ENCODE results near the gene LRIT1. TPM values are rescaled to one million over a fixed set of nuclear protein-coding genes. Genes with fewer than 3 reads are reported as not detected.

Gene LRIT1
- total and polyA plus RNA-seq, 2 donors (not counting 3 experiments of a cell fraction or from before 2014, with no cell fraction given): not detected

- Histone ChIP-seq H3K4me3 (replicated peaks in 1 of 3; ENCODE audit: insufficient read depth in 1 of 3, low read depth in 1 of 3, low read length in 3 of 3) (no peak overlapping the region), H3K9ac (replicated peaks; ENCODE audit: extremely low read depth, insufficient read depth, low read length) (no peak overlapping the region), H3K9me1 (replicated peaks; ENCODE audit: control insufficient read depth, extremely low read depth, insufficient read depth, low read length) (no peaks in the 10 kb centered on the region), H3K27me3 (ENCODE audit: control insufficient read depth in 2 of 2, insufficient read depth in 2 of 2, low read length in 2 of 2) (no peaks in the 10 kb centered on the region), H3K79me2 (ENCODE audit: control insufficient read depth, insufficient read depth, low read length) (no peaks in the 10 kb centered on the region), H3K27ac (ENCODE audit: insufficient read depth, low read depth, low read length) (no peak overlapping the region), H3K4me1 (ENCODE audit: control insufficient read depth, extremely low read depth, insufficient read depth, low read length) (no peaks in the 10 kb centered on the region), H3K9me3 (replicated peaks; ENCODE audit: control insufficient read depth, insufficient read depth, low read length) (no peaks in the 10 kb centered on the region), H4K20me1 (replicated peaks; ENCODE audit: control insufficient read depth, extremely low read depth, insufficient read depth, low read length) (no peaks in the 10 kb centered on the region), H2AFZ (ENCODE audit: low read depth, low read length) (no peak overlapping the region), H3K4me2 (ENCODE audit: insufficient read depth, low read length) (no peak overlapping the region), H3K36me3 (ENCODE audit: control insufficient read depth in 2 of 2, extremely low read depth in 1 of 2, insufficient read depth in 2 of 2, low read length in 2 of 2) (no peaks in the 10 kb centered on the region)
- BruUV-seq (replicated peaks): no TSS peak
- dilution Hi-C loops (cut with MboI; ENCODE audit: extremely low pct_ligation_motif_present, low sequenced_read_pairs): no loop called here
- intact Hi-C loops (cut with micrococcal nuclease): loop anchor here (2.0 kb wide), 2 partner anchors 57 to 77 kb away; no protein-coding TSS in a partner anchor
- TF ChIP-seq MAX (IDR thresholded peaks at IDR 0.05; ENCODE audit: insufficient read depth, insufficient read length) (no peak), FOS (IDR thresholded peaks at IDR 0.05; ENCODE audit: borderline replicate concordance, insufficient read depth, low read length) (no peak)
- TF ChIP-seq, protein P1, sequence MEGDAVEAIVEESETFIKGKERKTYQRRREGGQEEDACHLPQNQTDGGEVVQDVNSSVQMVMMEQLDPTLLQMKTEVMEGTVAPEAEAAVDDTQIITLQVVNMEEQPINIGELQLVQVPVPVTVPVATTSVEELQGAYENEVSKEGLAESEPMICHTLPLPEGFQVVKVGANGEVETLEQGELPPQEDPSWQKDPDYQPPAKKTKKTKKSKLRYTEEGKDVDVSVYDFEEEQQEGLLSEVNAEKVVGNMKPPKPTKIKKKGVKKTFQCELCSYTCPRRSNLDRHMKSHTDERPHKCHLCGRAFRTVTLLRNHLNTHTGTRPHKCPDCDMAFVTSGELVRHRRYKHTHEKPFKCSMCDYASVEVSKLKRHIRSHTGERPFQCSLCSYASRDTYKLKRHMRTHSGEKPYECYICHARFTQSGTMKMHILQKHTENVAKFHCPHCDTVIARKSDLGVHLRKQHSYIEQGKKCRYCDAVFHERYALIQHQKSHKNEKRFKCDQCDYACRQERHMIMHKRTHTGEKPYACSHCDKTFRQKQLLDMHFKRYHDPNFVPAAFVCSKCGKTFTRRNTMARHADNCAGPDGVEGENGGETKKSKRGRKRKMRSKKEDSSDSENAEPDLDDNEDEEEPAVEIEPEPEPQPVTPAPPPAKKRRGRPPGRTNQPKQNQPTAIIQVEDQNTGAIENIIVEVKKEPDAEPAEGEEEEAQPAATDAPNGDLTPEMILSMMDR (IDR thresholded peaks at IDR 0.05; ENCODE audit: extremely low read depth in 1 of 2, insufficient read depth in 1 of 2, low read depth in 1 of 2, low read length in 2 of 2): peak; percentile 28 to 44
- CTCF ChIA-PET: no interaction called here
- FAIRE-seq (no peak), DNase-seq (ENCODE audit: low read depth, low spot score) (no peak)
- POLR2A ChIA-PET: no interaction called here
These were observed 37.2 kb downstream of the LRIT1 start for GRCh38 chr10:84204122-84204521.

GRCh38 chr10:84202349-84202748 lies 39.0 kb downstream of the LRIT1 start:
- dilution Hi-C loops (cut with MboI; ENCODE audit: extremely low pct_ligation_motif_present, low sequenced_read_pairs): no loop called here
- no peak for FAIRE-seq

More at GRCh38 chr10:84202349-84202748, 39.0 kb downstream of the LRIT1 start:
- intact Hi-C loops (cut with micrococcal nuclease): no loop called here
- Histone ChIP-seq H3K79me2 (ENCODE audit: control insufficient read depth, insufficient read depth, low read length) (no peaks in the 10 kb centered on the region), H3K9me3 (replicated peaks; ENCODE audit: control insufficient read depth, insufficient read depth, low read length) (no peaks in the 10 kb centered on the region), H3K4me1 (ENCODE audit: control insufficient read depth, extremely low read depth, insufficient read depth, low read length) (no peaks in the 10 kb centered on the region), H4K20me1 (replicated peaks; ENCODE audit: control insufficient read depth, extremely low read depth, insufficient read depth, low read length) (no peaks in the 10 kb centered on the region), H3K4me3 (replicated peaks in 1 of 3; ENCODE audit: insufficient read depth in 1 of 3, low read depth in 1 of 3, low read length in 3 of 3) (no peak overlapping the region), H3K4me2 (ENCODE audit: insufficient read depth, low read length) (no peak overlapping the region), H2AFZ (ENCODE audit: low read depth, low read length) (no peak overlapping the region), H3K36me3 (ENCODE audit: control insufficient read depth in 2 of 2, extremely low read depth in 1 of 2, insufficient read depth in 2 of 2, low read length in 2 of 2) (no peaks in the 10 kb centered on the region), H3K9me1 (replicated peaks; ENCODE audit: control insufficient read depth, extremely low read depth, insufficient read depth, low read length) (no peaks in the 10 kb centered on the region), H3K27ac (ENCODE audit: insufficient read depth, low read depth, low read length) (no peak overlapping the region), H3K9ac (replicated peaks; ENCODE audit: extremely low read depth, insufficient read depth, low read length) (no peak overlapping the region), H3K27me3 (ENCODE audit: control insufficient read depth in 2 of 2, insufficient read depth in 2 of 2, low read length in 2 of 2) (no peaks in the 10 kb centered on the region)
- DNase-seq (ENCODE audit: low read depth, low spot score): no peak
- ChIA-PET CTCF (no interaction called here), POLR2A (no interaction called here)
- TF ChIP-seq MYC (IDR thresholded peaks at IDR 0.05; ENCODE audit: low read depth, low read length): no peak
- TF ChIP-seq EZH2 (IDR thresholded peaks at IDR 0.05; ENCODE audit: borderline replicate concordance, low read depth, low read length, severe bottlenecking): no peak
- TF ChIP-seq FOS (IDR thresholded peaks at IDR 0.05; ENCODE audit: borderline replicate concordance, insufficient read depth, low read length): no peak
- no TSS peak for BruUV-seq (replicated peaks)
